Measurements from ENCODE around the gene ASB2. TPM values are rescaled to one million over a fixed set of nuclear protein-coding genes. Genes with fewer than 3 reads are reported as not detected.

The ASB2 gene
- polyA plus RNA-seq, 1 donor from 2014 or later: 0.26 TPM

GRCh38 chr14:93946104-93946503 lies 30.3 kb downstream of the ASB2 start:
- H3K9me3 ChIP-seq (ENCODE audit: low read length): no peaks in the 10 kb centered on the region
- no peak overlapping the region for H3K4me3 ChIP-seq (ENCODE audit: low read length)
- H3K9me2 ChIP-seq (ENCODE audit: insufficient read depth, low read length): no peaks in the 10 kb centered on the region
- H3K36me3 ChIP-seq (ENCODE audit: insufficient read depth, low read length): no peaks in the 10 kb centered on the region
- no peaks in the 10 kb centered on the region for H3F3A ChIP-seq (ENCODE audit: insufficient read depth, low read length, poor library complexity, severe bottlenecking)
- H3K27ac ChIP-seq (ENCODE audit: low read length): no peak overlapping the region
- H3K79me2 ChIP-seq (replicated peaks; ENCODE audit: insufficient read depth, low read length): no peaks in the 10 kb centered on the region
- no peak overlapping the region for H2AFZ ChIP-seq (ENCODE audit: low read depth, low read length)
- no peak for TF ChIP-seq REST (IDR thresholded peaks at IDR 0.05; ENCODE audit: borderline replicate concordance)
- TF ChIP-seq EZH2 (IDR thresholded peaks at IDR 0.05; ENCODE audit: borderline replicate concordance, insufficient read depth, low read length, poor library complexity, severe bottlenecking): no peak
- no peaks in the 10 kb centered on the region for H3K27me3 ChIP-seq (ENCODE audit: insufficient read depth, low read depth, low read length)
- no peaks in the 10 kb centered on the region for H4K20me1 ChIP-seq (ENCODE audit: insufficient read depth)
- H3K4me2 ChIP-seq (ENCODE audit: low read length): no peak overlapping the region
- H3K9ac ChIP-seq (ENCODE audit: low read length): no peak overlapping the region

GRCh38 chr14:93945070-93945399 lies 31.3 kb downstream of the ASB2 start:
- Histone ChIP-seq H3K9me2 (ENCODE audit: insufficient read depth, low read length) (no peaks in the 10 kb centered on the region), H3K36me3 (ENCODE audit: insufficient read depth, low read length) (no peaks in the 10 kb centered on the region), H3K27ac (ENCODE audit: low read length) (no peak overlapping the region), H3K4me3 (ENCODE audit: low read length) (no peak overlapping the region), H3K4me2 (ENCODE audit: low read length) (no peak overlapping the region), H3K9ac (ENCODE audit: low read length) (no peak overlapping the region), H2AFZ (ENCODE audit: low read depth, low read length) (no peak overlapping the region), H3K9me3 (ENCODE audit: low read length) (no peaks in the 10 kb centered on the region), H3K79me2 (replicated peaks; ENCODE audit: insufficient read depth, low read length) (no peaks in the 10 kb centered on the region), H3K27me3 (ENCODE audit: insufficient read depth, low read depth, low read length) (peaks cover 3% of the 10 kb centered on the region), H4K20me1 (ENCODE audit: insufficient read depth) (no peaks in the 10 kb centered on the region), H3F3A (ENCODE audit: insufficient read depth, low read length, poor library complexity, severe bottlenecking) (no peaks in the 10 kb centered on the region)
- no peak for TF ChIP-seq RAD21 (conservative IDR thresholded peaks at IDR 0.05)
- no peak for TF ChIP-seq REST (IDR thresholded peaks at IDR 0.05; ENCODE audit: borderline replicate concordance)

- Histone ChIP-seq H3K27me3 (ENCODE audit: insufficient read depth, low read depth, low read length) (peaks cover 8% of the 10 kb centered on the region), H3K4me3 (ENCODE audit: low read length) (no peak overlapping the region), H3F3A (ENCODE audit: insufficient read depth, low read length, poor library complexity, severe bottlenecking) (no peaks in the 10 kb centered on the region), H3K4me2 (ENCODE audit: low read length) (no peak overlapping the region), H3K9me2 (ENCODE audit: insufficient read depth, low read length) (no peaks in the 10 kb centered on the region), H4K20me1 (ENCODE audit: insufficient read depth) (no peaks in the 10 kb centered on the region), H3K79me2 (replicated peaks; ENCODE audit: insufficient read depth, low read length) (no peaks in the 10 kb centered on the region), H3K9me3 (ENCODE audit: low read length) (no peaks in the 10 kb centered on the region), H3K27ac (ENCODE audit: low read length) (no peak overlapping the region), H3K36me3 (ENCODE audit: insufficient read depth, low read length) (no peaks in the 10 kb centered on the region), H3K9ac (ENCODE audit: low read length) (no peak overlapping the region), H2AFZ (ENCODE audit: low read depth, low read length) (no peak overlapping the region)
- no peak for TF ChIP-seq CTCF (IDR thresholded peaks at IDR 0.05; ENCODE audit: poor library complexity, severe bottlenecking)
- TF ChIP-seq MXI1 (conservative IDR thresholded peaks at IDR 0.05; ENCODE audit: poor library complexity, severe bottlenecking): no peak
- no peak for TF ChIP-seq EZH2 (IDR thresholded peaks at IDR 0.05; ENCODE audit: borderline replicate concordance, insufficient read depth, low read length, poor library complexity, severe bottlenecking)
- no peak for TF ChIP-seq SMC3 (conservative IDR thresholded peaks at IDR 0.05; ENCODE audit: poor library complexity)
- no peak for TF ChIP-seq REST (IDR thresholded peaks at IDR 0.05; ENCODE audit: borderline replicate concordance)
- no peak for TF ChIP-seq RAD21 (conservative IDR thresholded peaks at IDR 0.05)
- TF ChIP-seq POLR2AphosphoS5 (IDR thresholded peaks at IDR 0.05): no peak
- TF ChIP-seq TAF1 (IDR thresholded peaks at IDR 0.05; ENCODE audit: low read depth): no peak
- TF ChIP-seq EP300 (conservative IDR thresholded peaks at IDR 0.05; ENCODE audit: poor library complexity, severe bottlenecking): no peak
Observed at GRCh38 chr14:93944348-93945069, 31.9 kb downstream of the ASB2 start.
